ENCODE results near the gene TRPM3. TPM values are rescaled to one million over a fixed set of nuclear protein-coding genes. Genes with fewer than 3 reads are reported as not detected.

Gene TRPM3
- total and polyA plus RNA-seq, 9 of the 15 experiments (the other 6 are each of a cell fraction or from before 2014, with no cell fraction given) = 0.04 TPM; not detected in 8

DNA sequence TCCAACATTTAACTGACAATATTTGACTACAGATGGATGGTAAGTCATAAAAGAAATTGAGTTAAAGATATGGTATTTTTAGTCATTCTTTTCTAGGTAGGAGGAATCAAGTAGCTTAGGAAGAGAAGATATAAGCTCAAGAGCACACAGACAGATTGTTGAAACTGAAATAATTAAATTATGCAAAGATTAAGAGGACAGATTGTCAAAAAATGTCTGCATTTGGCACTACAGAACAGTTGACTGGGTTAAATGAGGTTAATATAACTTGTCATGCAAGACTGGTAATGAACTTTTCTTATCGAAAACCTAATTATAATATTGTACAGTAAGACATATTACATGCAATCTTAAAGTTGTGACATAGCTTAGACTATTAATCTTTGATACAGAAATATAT is 36.3 kb upstream of the TRPM3 start:
- H3K36me3 ChIP-seq (ENCODE audit: control insufficient read depth, insufficient read depth, low read length) = no peaks in the 10 kb centered on the region
- TF ChIP-seq SUPT5H (IDR thresholded peaks at IDR 0.05) = no peak
- no peak for TF ChIP-seq SMAD1 (IDR thresholded peaks at IDR 0.05; ENCODE audit: low read depth, low read length, partially characterized antibody)
- TF ChIP-seq, protein P1, sequence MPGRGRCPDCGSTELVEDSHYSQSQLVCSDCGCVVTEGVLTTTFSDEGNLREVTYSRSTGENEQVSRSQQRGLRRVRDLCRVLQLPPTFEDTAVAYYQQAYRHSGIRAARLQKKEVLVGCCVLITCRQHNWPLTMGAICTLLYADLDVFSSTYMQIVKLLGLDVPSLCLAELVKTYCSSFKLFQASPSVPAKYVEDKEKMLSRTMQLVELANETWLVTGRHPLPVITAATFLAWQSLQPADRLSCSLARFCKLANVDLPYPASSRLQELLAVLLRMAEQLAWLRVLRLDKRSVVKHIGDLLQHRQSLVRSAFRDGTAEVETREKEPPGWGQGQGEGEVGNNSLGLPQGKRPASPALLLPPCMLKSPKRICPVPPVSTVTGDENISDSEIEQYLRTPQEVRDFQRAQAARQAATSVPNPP (IDR thresholded peaks at IDR 0.05; ENCODE audit: borderline replicate concordance, insufficient read depth, insufficient read length) = no peak
- no peak for TF ChIP-seq PURB (CRISPR knock-in tag; IDR thresholded peaks at IDR 0.05; ENCODE audit: low read depth)
- TF ChIP-seq ZNF41 (CRISPR knock-in tag; conservative IDR thresholded peaks at IDR 0.05) = no peak
- H3K9me3 ChIP-seq (replicated peaks; ENCODE audit: control insufficient read depth, insufficient read depth, low read depth, low read length) = no peaks in the 10 kb centered on the region
- BruUV-seq (replicated peaks) = no TSS peak
- H3K79me2 ChIP-seq (ENCODE audit: control insufficient read depth, insufficient read depth, low read length) = no peaks in the 10 kb centered on the region
- intact Hi-C loops (cut with micrococcal nuclease) = no loop called here
- no peak for FAIRE-seq
- H4K20me1 ChIP-seq (replicated peaks; ENCODE audit: control insufficient read depth, insufficient read depth, low read length) = no peaks in the 10 kb centered on the region
- in situ Hi-C loops (cut with MboI) = no loop called here
- H3K27me3 ChIP-seq (ENCODE audit: control insufficient read depth in 2 of 2, insufficient read depth in 2 of 2, low read length in 2 of 2) = no peaks in the 10 kb centered on the region
- H3K4me1 ChIP-seq (replicated peaks in 1 of 2; ENCODE audit: control insufficient read depth in 2 of 2, insufficient read depth in 2 of 2, low read length in 2 of 2) = no peaks in the 10 kb centered on the region
- no peak for DNase-seq (ENCODE audit: extremely low read depth in 1 of 4, low spot score in 3 of 4)
- H2AFZ ChIP-seq (ENCODE audit: low read depth, low read length) = no peak overlapping the region
- H3K9ac ChIP-seq (ENCODE audit: insufficient read depth in 1 of 2, low read depth in 2 of 2, low read length in 2 of 2) = no peak overlapping the region
- ATAC-seq = no peak
- no peak overlapping the region for H3K4me3 ChIP-seq
- CTCF ChIA-PET (ENCODE audit: low intra/inter-chr PET ratio) = no interaction called here
- WGBS (ENCODE audit: insufficient coverage, low coverage, missing lambda C conversion rate) = 6% methylated on average over 1 of the region's 1 CpG
- no peak overlapping the region for H3K4me2 ChIP-seq (ENCODE audit: insufficient read depth, low read length)
- H3K27ac ChIP-seq (ENCODE audit: extremely low read depth, low read depth, low read length) = no peak overlapping the region
- H3K9me1 ChIP-seq (ENCODE audit: control insufficient read depth, insufficient read depth, low read length) = no peaks in the 10 kb centered on the region
- POLR2A ChIA-PET = no interaction called here

DNA sequence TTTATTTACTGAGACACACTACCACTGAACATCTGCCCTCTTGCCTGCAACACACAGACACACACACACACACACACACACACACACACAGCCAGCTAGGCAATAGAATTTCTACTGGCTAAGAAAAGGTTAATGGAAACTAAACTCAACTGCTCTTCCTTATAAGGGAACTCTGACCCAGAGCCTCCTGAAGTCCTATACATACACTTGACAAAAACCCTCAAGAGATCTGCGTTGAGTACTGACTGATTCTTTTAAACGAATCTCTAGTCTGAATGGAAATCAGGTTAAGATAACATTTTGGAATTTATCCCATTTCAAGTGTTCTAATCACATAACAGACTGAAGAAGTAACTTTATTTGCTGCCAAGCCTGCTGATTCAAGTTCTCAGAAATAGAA is 25.9 kb upstream of the TRPM3 start:
- 5% methylated on average over 2 of the region's 2 CpGs for WGBS (ENCODE audit: insufficient coverage, low coverage, missing lambda C conversion rate)
- POLR2A ChIA-PET = no interaction called here
- Histone ChIP-seq H3K27ac (ENCODE audit: extremely low read depth, low read depth, low read length) (no peak overlapping the region), H3K4me3 (no peak overlapping the region), H3K9me3 (replicated peaks; ENCODE audit: control insufficient read depth, insufficient read depth, low read depth, low read length) (no peaks in the 10 kb centered on the region; the same call in 1 of the 2 replicates), H4K20me1 (replicated peaks; ENCODE audit: control insufficient read depth, insufficient read depth, low read length) (no peaks in the 10 kb centered on the region), H2AFZ (ENCODE audit: low read depth, low read length) (no peak overlapping the region), H3K9ac (ENCODE audit: insufficient read depth in 1 of 2, low read depth in 2 of 2, low read length in 2 of 2) (no peak overlapping the region), H3K27me3 (ENCODE audit: control insufficient read depth in 2 of 2, insufficient read depth in 2 of 2, low read length in 2 of 2) (no peaks in the 10 kb centered on the region), H3K36me3 (ENCODE audit: control insufficient read depth, insufficient read depth, low read length) (no peaks in the 10 kb centered on the region), H3K4me1 (replicated peaks in 1 of 2; ENCODE audit: control insufficient read depth in 2 of 2, insufficient read depth in 2 of 2, low read length in 2 of 2) (no peaks in the 10 kb centered on the region), H3K9me1 (ENCODE audit: control insufficient read depth, insufficient read depth, low read length) (no peaks in the 10 kb centered on the region), H3K4me2 (ENCODE audit: insufficient read depth, low read length) (no peak overlapping the region), H3K79me2 (ENCODE audit: control insufficient read depth, insufficient read depth, low read length) (no peaks in the 10 kb centered on the region)
- in situ Hi-C loops (cut with MboI) = no loop called here
- intact Hi-C loops (cut with micrococcal nuclease) = no loop called here
- CTCF ChIA-PET (ENCODE audit: low intra/inter-chr PET ratio) = no interaction called here
- DNase-seq (ENCODE audit: extremely low read depth in 1 of 4, low spot score in 3 of 4) (no peak), FAIRE-seq (no peak), ATAC-seq (no peak)
- TF ChIP-seq UBTF (IDR thresholded peaks at IDR 0.05; ENCODE audit: borderline replicate concordance in 1 of 2, low read depth in 2 of 2, low read length in 2 of 2) (no peak), KDM2B (CRISPR knock-in tag; IDR thresholded peaks at IDR 0.05) (no peak), RCOR1 (IDR thresholded peaks at IDR 0.05; ENCODE audit: borderline replicate concordance in 1 of 2, low read depth in 2 of 2, low read length in 2 of 2) (no peak), MCM5 (IDR thresholded peaks at IDR 0.05; ENCODE audit: low read depth) (no peak), ZNF253 (CRISPR knock-in tag; conservative IDR thresholded peaks at IDR 0.05) (no peak)
- BruUV-seq (replicated peaks) = no TSS peak

All from K562 (cell line).